ENCODE results near the gene CD4.

DNA sequence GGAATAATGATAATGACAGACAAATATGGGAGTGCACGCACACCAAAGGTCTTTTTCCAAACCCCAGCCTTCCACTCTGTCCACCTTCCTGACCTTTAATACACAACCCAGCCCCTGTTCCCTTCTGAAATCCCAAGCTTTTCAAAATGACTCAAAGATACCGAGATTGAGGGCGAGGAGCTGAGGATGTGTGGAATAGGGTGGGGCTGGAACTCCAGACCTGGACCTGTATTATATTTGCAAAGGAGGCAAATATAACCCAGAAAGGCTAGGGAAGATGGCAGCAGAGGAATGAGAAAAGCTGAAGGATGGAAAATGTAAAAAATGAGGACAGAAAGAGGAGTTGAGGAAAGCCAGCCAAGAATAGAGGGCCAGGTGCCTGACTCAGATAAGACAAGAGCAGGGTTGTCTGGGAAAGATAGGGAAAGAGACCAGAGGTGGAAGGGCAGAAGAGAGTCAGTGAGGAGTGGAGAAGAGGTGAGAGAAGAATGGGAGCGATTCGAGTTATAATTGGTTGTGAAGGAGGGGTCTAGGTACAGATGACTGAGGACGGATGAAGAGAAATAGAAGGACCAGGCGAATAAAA lies 24.2 kb upstream of the CD4 start:
- TF ChIP-seq, protein P1, sequence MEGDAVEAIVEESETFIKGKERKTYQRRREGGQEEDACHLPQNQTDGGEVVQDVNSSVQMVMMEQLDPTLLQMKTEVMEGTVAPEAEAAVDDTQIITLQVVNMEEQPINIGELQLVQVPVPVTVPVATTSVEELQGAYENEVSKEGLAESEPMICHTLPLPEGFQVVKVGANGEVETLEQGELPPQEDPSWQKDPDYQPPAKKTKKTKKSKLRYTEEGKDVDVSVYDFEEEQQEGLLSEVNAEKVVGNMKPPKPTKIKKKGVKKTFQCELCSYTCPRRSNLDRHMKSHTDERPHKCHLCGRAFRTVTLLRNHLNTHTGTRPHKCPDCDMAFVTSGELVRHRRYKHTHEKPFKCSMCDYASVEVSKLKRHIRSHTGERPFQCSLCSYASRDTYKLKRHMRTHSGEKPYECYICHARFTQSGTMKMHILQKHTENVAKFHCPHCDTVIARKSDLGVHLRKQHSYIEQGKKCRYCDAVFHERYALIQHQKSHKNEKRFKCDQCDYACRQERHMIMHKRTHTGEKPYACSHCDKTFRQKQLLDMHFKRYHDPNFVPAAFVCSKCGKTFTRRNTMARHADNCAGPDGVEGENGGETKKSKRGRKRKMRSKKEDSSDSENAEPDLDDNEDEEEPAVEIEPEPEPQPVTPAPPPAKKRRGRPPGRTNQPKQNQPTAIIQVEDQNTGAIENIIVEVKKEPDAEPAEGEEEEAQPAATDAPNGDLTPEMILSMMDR (IDR thresholded peaks at IDR 0.05; ENCODE audit: insufficient read depth, low read length, poor library complexity, severe bottlenecking): no peak
- no peak for TF ChIP-seq EZH2phosphoT487 (conservative IDR thresholded peaks at IDR 0.05; ENCODE audit: low read length)
